HG03095 (cell line): ENCODE results near the gene KCNIP3.

ENCODE experiments used
- ATAC-seq: cut with Tn5 transposase; IDR thresholded peaks from one replicate; pipeline ENCODE4 v1.9.1; 2021; ENCODE audit warnings: moderate library complexity; ENCODE audit not compliant: unreplicated experiment

KCNIP3 gene

GRCh38 chr2:95312543-95313201, 15.5 kb downstream of the KCNIP3 start:
- no peak for ATAC-seq

- no peak for ATAC-seq
Measured at GRCh38 chr2:95313296-95314131, 16.4 kb downstream of the KCNIP3 start.

- ATAC-seq, result no peak
Measured at GRCh38 chr2:95314598-95314963, 17.4 kb downstream of the KCNIP3 start.

GRCh38 chr2:95314964-95315611, 17.9 kb downstream of the KCNIP3 start:
- no peak for ATAC-seq

- ATAC-seq, result no peak
Measured at GRCh38 chr2:95315801-95316411, 18.8 kb downstream of the KCNIP3 start.

GRCh38 chr2:95316466-95317122, 19.4 kb downstream of the KCNIP3 start:
- no peak for ATAC-seq

GRCh38 chr2:95317123-95317500, 20.0 kb downstream of the KCNIP3 start:
- no peak for ATAC-seq

- ATAC-seq, result no peak
Measured at GRCh38 chr2:95317665-95318425, 20.7 kb downstream of the KCNIP3 start.

GRCh38 chr2:95318431-95319220, 21.5 kb downstream of the KCNIP3 start:
- ATAC-seq, result no peak

GRCh38 chr2:95319481-95320343, 22.6 kb downstream of the KCNIP3 start:
- ATAC-seq, result no peak

GRCh38 chr2:95320344-95320712, 23.2 kb downstream of the KCNIP3 start:
- no peak for ATAC-seq

- no peak for ATAC-seq
Measured at GRCh38 chr2:95320986-95321767, 24.0 kb downstream of the KCNIP3 start.

- no peak for ATAC-seq
Measured at GRCh38 chr2:95323347-95324155, 26.4 kb downstream of the KCNIP3 start.

GRCh38 chr2:95325026-95325425, 27.9 kb downstream of the KCNIP3 start:
- ATAC-seq, result no peak

- no peak for ATAC-seq
Measured at GRCh38 chr2:95325590-95326432, 28.7 kb downstream of the KCNIP3 start.
